Loucy (cell line): ENCODE results near the gene ATF2.

Experiments
- CTCF ChIP-seq: fragments of 200-600 bp; sonication (generic); conservative IDR thresholded peaks from 2 replicates; pipeline ENCODE4 v1.5.1; 2014; ENCODE audit warnings: mild to moderate bottlenecking, antibody characterized with exemption, low read length
- EZH2phosphoT487 ChIP-seq: fragments of 200-600 bp; IDR thresholded peaks from 2 replicates; pipeline ENCODE4 v1.6.1; 2018; ENCODE audit warnings: antibody characterized with exemption, mild to moderate bottlenecking, moderate library complexity, borderline replicate concordance

DNA sequence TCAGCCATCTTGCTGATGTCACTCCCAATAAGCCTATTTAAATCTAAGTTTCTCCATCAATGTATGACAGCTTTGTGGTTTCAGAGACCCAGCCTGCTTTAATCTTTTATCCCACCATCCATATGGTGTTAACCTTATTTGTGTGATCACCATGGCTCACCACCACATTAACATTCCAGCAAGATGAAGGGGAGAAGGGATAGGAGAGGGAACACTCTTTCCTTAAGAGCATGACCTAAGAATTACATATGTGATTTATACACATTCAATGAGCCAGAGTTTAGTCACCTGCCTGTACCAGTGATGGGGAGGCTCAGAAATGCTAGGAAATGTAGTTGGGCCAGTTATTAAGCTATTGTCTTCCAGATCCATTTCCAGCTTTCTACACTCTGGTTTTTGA is 118.3 kb downstream of the ATF2 start:
- TF ChIP-seq CTCF (no peak), EZH2phosphoT487 (no peak)
